Osteoblast (primary cell): ENCODE results near the gene MON2. TPM values are rescaled to one million over a fixed set of nuclear protein-coding genes. Genes with fewer than 3 reads are reported as not detected.

Source experiments
- DNase-seq: peaks from one replicate; pipeline ENCODE4 v3.0.0; 2011; ENCODE audit warnings: low spot score, mixed read lengths; ENCODE audit not compliant: insufficient read length; ENCODE audit errors: missing footprints
- H2AFZ ChIP-seq: 2 replicates; pipeline ENCODE4 v1.6.0; 2011; ENCODE audit warnings: mild to moderate bottlenecking, low read length
- H3K27ac ChIP-seq: 2 replicates; pipeline ENCODE4 v1.5.1; 2011; ENCODE audit warnings: mild to moderate bottlenecking, low read depth, low read length, moderate library complexity
- H3K27me3 ChIP-seq: 2 replicates; pipeline ENCODE4 v1.6.0; 2012; ENCODE audit warnings: mild to moderate bottlenecking, control low read depth, inconsistent platforms, low read length, moderate library complexity; ENCODE audit not compliant: insufficient read depth
- H3K36me3 ChIP-seq: 2 replicates; pipeline ENCODE4 v1.5.1; 2011; ENCODE audit warnings: mild to moderate bottlenecking, low read length, control low read depth, moderate library complexity; ENCODE audit not compliant: insufficient read depth
- H3K4me1 ChIP-seq: 2 replicates; pipeline ENCODE4 v1.5.1; 2011; ENCODE audit warnings: mild to moderate bottlenecking, low read length, control low read depth, moderate library complexity; ENCODE audit not compliant: insufficient read depth
- H3K4me2 ChIP-seq: 2 replicates; pipeline ENCODE4 v1.6.0; 2011; ENCODE audit warnings: mild to moderate bottlenecking, low read length; ENCODE audit not compliant: insufficient read depth
- H3K4me3 ChIP-seq: fragments of 200-600 bp; sonication (generic); 3 replicates; pipeline ENCODE4 v1.5.1; 2012; ENCODE audit warnings: mild to moderate bottlenecking, low read length, inconsistent platforms; ENCODE audit not compliant: insufficient read depth
- H3K79me2 ChIP-seq: 2 replicates; pipeline ENCODE4 v1.6.0; 2012; ENCODE audit warnings: mild to moderate bottlenecking, low read length, control low read depth, inconsistent platforms; ENCODE audit not compliant: insufficient read depth
- H3K9me3 ChIP-seq: 2 replicates; pipeline ENCODE4 v1.5.1; 2011; ENCODE audit warnings: low read depth, low read length, control low read depth
- H4K20me1 ChIP-seq: 2 replicates; pipeline ENCODE4 v1.6.0; 2012; ENCODE audit warnings: mild to moderate bottlenecking, low read length, control low read depth; ENCODE audit not compliant: insufficient read depth
- total RNA-seq: library from RNA; depleted of rRNA; stranded (reverse); fragments of >200 nt; gene quantifications from 2 replicates; pipeline ENCODE4 v1.2.3, GENCODE V29; 2012
- TF ChIP-seq, protein P1 (sequence below): IDR thresholded peaks from 2 replicates; pipeline ENCODE4 v1.5.1; 2011; ENCODE audit warnings: mild to moderate bottlenecking, low read depth, low read length, moderate library complexity; ENCODE audit errors: extremely low read depth

The MON2 gene
- total RNA-seq, 1 donor: 63.0 TPM

DNA sequence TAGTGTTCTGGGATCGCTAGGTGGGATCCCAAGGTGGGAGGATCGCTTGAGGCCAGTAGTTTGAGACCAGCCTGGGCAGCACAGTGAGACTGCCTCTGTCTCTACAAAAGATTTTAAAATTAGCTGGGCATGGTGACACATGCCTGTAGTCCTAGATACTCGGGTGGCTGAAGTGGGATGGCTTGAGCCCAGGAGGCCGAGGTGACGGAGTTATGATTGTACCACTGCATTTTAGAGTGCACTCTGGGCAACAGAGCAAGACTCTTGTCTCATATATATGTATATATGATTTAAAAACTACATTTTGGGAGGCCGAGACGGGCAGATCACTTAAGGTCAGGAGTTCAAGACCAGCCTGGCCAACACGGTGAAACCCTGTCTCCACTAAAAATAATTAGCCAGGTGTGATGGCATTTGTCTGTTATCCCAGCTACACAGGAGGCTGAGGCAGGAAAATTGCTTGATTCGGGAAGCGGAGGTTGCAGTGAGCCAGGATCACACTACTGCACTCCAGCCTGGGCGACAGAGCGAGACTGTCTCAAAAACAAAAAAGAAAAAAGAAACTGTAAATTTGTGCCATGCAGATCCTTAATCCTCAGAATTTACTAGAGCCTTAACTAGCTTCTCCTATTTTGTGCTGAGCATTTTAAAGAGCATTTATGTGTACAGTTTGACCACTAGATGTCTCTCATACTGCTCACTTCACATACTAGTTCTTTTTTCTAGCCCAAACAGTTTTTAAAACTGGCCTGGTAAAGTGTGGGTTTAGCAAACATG lies 114.8 kb downstream of the MON2 start:
- peak; percentile 43 for DNase-seq
- no peak overlapping the region for H3K4me2 ChIP-seq
- peaks cover 3% of the 10 kb centered on the region for H3K4me1 ChIP-seq
- no peaks in the 10 kb centered on the region for H3K79me2 ChIP-seq
- no peaks in the 10 kb centered on the region for H4K20me1 ChIP-seq
- no peak overlapping the region for H3K4me3 ChIP-seq
- H2AFZ ChIP-seq: no peak overlapping the region
- peak overlapping the region; percentile 33 for H3K27ac ChIP-seq
- TF ChIP-seq, protein P1, sequence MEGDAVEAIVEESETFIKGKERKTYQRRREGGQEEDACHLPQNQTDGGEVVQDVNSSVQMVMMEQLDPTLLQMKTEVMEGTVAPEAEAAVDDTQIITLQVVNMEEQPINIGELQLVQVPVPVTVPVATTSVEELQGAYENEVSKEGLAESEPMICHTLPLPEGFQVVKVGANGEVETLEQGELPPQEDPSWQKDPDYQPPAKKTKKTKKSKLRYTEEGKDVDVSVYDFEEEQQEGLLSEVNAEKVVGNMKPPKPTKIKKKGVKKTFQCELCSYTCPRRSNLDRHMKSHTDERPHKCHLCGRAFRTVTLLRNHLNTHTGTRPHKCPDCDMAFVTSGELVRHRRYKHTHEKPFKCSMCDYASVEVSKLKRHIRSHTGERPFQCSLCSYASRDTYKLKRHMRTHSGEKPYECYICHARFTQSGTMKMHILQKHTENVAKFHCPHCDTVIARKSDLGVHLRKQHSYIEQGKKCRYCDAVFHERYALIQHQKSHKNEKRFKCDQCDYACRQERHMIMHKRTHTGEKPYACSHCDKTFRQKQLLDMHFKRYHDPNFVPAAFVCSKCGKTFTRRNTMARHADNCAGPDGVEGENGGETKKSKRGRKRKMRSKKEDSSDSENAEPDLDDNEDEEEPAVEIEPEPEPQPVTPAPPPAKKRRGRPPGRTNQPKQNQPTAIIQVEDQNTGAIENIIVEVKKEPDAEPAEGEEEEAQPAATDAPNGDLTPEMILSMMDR: peak; percentile 72
- H3K9me3 ChIP-seq: no peaks in the 10 kb centered on the region
- H3K27me3 ChIP-seq: no peaks in the 10 kb centered on the region
- H3K36me3 ChIP-seq: peaks cover 8% of the 10 kb centered on the region

DNA sequence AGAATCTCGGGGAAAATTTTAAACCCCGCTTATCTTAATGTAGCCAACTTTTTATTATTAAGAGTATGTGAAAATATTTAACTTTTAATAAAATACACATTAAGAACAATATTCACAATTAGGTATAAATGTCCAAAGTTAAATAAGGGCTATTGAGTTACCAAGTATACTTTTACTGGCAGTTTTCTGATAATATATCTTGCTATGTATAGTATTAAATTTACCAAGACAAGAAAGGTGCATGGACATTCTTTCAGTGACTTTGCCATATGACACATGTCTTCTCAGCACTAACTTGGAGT lies 115.4 kb downstream of the MON2 start:
- DNase-seq: no peak

DNA sequence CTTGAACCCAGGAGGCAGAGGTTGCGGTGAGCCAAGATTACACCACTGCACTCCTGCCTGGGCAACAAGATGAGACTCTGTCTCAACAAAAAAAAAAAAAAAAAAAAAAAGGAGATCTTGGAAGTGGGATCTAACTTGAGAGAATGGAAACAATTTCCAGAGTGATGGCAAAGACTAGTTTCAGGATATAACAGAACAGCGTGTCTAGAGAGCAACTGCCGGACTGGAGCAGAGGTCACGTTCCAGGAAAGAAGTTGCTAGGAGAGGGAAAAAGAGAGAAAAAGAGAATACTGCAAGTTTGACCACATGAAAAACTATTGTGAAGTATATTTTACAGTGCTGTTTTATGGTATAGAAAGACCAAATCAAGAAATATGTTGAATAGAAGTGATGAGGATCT lies 118.0 kb downstream of the MON2 start:
- Histone ChIP-seq H4K20me1 (no peaks in the 10 kb centered on the region), H3K79me2 (no peaks in the 10 kb centered on the region), H3K27ac (no peak overlapping the region), H2AFZ (no peak overlapping the region), H3K9me3 (no peaks in the 10 kb centered on the region), H3K4me1 (peaks cover 16% of the 10 kb centered on the region), H3K4me2 (no peak overlapping the region), H3K4me3 (no peak overlapping the region), H3K27me3 (no peaks in the 10 kb centered on the region), H3K36me3 (peaks cover 8% of the 10 kb centered on the region)
- DNase-seq: no peak
- TF ChIP-seq, protein P1: no peak

More for the DNA sequence above, 115.4 kb downstream of the MON2 start:
- TF ChIP-seq, protein P1: no peak
- Histone ChIP-seq H3K4me2 (no peak overlapping the region), H3K4me1 (peaks cover 3% of the 10 kb centered on the region), H3K27me3 (no peaks in the 10 kb centered on the region), H2AFZ (no peak overlapping the region), H3K79me2 (no peaks in the 10 kb centered on the region), H3K9me3 (no peaks in the 10 kb centered on the region), H3K4me3 (no peak overlapping the region), H3K27ac (peak overlapping the region; percentile 33), H3K36me3 (peaks cover 8% of the 10 kb centered on the region), H4K20me1 (no peaks in the 10 kb centered on the region)

DNA sequence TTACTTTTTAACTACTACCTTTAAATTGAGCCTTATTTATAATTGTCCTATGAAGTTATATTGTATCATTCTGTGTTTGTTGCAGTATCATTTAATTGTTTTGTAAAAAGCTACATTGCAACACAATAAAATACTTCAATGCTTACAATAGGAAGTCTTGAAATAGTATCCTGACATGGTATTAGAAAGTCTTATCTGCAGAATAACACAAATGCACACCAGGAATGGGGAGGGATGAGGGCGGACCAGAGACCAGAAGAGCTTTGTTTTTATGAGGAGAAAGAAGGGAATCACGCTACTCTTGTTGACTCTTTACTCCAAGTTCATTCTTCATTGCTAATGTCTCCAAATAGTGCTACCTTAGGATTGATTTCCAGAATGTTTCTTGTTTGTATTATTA lies 120.2 kb downstream of the MON2 start:
- no peak overlapping the region for H2AFZ ChIP-seq
- no peaks in the 10 kb centered on the region for H3K79me2 ChIP-seq
- H3K36me3 ChIP-seq: peaks cover 8% of the 10 kb centered on the region
- H3K4me3 ChIP-seq: no peak overlapping the region
- peak; percentile 65 for DNase-seq
- H4K20me1 ChIP-seq: no peaks in the 10 kb centered on the region
- H3K27me3 ChIP-seq: no peaks in the 10 kb centered on the region
- no peak overlapping the region for H3K4me2 ChIP-seq
- H3K9me3 ChIP-seq: no peaks in the 10 kb centered on the region
- no peak overlapping the region for H3K27ac ChIP-seq
- TF ChIP-seq, protein P1: no peak
- peaks cover 16% of the 10 kb centered on the region for H3K4me1 ChIP-seq
